NCI-H1930 (cell line): Measurements from ENCODE around the gene LRRC1.

ENCODE experiments used
- DNase-seq, 2 experiments: peaks; one replicate each; lab custom pipeline; 2025; lab: John Stamatoyannopoulos, UW

Gene LRRC1

GRCh38 chr6:53962646-53963045 lies 167.8 kb downstream of the LRRC1 start:
- no peak for DNase-seq

DNA sequence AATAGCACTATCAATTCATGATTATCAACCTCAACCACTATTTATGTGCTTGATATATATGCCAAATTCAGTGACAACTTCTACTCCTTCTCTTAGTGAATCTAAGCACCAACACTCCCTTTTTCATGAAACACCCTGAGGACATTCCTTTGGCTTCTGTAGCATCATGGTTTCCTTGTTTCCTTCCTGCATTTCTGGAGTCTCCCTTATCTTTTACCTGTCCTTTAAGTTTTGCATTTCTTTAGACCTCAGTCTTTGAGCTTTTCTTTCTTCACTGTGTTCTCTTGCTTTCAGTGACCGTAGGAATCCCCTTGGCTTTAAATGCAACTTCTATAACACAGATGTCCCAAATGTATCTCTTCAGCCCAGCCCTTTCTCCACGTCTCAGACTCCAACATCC lies 172.6 kb downstream of the LRRC1 start:
- no peak for DNase-seq
